ENCODE measurements around the gene TMEM208.

DNA sequence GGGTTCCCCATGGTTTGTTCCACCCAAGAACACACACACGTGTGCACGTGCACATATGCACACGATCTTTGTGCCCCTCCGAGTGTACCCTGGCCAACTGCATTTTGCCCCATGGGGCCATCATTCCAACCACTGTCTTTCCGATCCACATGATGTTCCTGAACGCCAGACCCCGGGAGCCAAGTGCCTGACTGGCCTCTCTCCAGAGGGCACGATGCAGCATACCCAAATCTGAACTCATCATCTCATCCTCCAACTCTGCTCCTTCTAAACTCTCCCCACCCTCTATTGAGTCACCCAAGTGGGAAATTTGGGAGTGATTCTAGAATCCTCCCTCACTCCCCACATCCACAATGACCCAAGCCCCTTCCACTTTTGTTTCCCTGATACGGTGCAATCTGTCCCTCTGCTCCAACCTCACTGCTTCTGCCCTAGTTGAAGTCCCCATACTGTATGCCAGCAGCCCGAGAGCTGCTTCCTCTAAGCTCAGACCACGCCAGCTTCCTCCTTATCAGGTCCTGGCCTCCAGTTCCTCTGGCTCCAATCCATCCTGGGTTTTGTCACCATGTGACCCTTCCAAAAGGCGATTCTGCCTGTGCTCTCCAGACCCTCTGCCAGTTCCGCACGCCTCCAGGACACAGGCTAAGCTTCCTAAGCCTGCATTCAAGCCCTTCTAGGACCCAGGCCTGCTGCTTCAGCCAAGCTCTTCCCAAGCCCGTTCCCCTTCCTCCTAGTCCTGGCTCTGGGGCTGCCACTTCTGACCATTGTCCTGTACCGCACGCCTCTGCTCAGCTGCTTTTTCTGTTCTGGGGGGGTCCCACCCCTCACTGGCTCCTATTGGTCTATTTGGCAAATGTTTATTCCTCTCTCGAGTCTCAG lies 10.1 kb upstream of the TMEM208 start:
- TF ChIP-seq, protein P1, sequence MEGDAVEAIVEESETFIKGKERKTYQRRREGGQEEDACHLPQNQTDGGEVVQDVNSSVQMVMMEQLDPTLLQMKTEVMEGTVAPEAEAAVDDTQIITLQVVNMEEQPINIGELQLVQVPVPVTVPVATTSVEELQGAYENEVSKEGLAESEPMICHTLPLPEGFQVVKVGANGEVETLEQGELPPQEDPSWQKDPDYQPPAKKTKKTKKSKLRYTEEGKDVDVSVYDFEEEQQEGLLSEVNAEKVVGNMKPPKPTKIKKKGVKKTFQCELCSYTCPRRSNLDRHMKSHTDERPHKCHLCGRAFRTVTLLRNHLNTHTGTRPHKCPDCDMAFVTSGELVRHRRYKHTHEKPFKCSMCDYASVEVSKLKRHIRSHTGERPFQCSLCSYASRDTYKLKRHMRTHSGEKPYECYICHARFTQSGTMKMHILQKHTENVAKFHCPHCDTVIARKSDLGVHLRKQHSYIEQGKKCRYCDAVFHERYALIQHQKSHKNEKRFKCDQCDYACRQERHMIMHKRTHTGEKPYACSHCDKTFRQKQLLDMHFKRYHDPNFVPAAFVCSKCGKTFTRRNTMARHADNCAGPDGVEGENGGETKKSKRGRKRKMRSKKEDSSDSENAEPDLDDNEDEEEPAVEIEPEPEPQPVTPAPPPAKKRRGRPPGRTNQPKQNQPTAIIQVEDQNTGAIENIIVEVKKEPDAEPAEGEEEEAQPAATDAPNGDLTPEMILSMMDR (IDR thresholded peaks at IDR 0.05), result no peak
- TF ChIP-seq POLR2A (IDR thresholded peaks at IDR 0.05), result no peak
